Neuron (in vitro differentiated cells): ENCODE results near the gene SFT2D2.

Experiments
- H2AFZ ChIP-seq: one replicate; pipeline ENCODE4 v1.6.1; 2013; ENCODE audit warnings: low read depth, mild to moderate bottlenecking, inconsistent platforms, low read length, moderate library complexity
- H3K27me3 ChIP-seq: one replicate; pipeline ENCODE4 v1.6.1; 2013; ENCODE audit warnings: low read length; ENCODE audit not compliant: insufficient read depth
- H3K36me3 ChIP-seq: one replicate; pipeline ENCODE4 v1.6.1; 2013; ENCODE audit warnings: low read length; ENCODE audit not compliant: insufficient read depth
- H3K4me1 ChIP-seq: one replicate; pipeline ENCODE4 v1.6.1; 2013; ENCODE audit warnings: low read length; ENCODE audit not compliant: insufficient read depth
- H3K4me3 ChIP-seq: 2 replicates; pipeline ENCODE4 v1.5.1; 2013; ENCODE audit warnings: mild to moderate bottlenecking, low read length, moderate library complexity
- H3K9me3 ChIP-seq: one replicate; pipeline ENCODE4 v1.6.1; 2013; ENCODE audit warnings: low read length

The SFT2D2 gene

GRCh38 chr1:168260393-168260792, 34.6 kb downstream of the SFT2D2 start:
- Histone ChIP-seq H3K36me3 (no peaks in the 10 kb centered on the region), H3K4me3 (no peak overlapping the region), H3K27me3 (no peaks in the 10 kb centered on the region), H3K4me1 (no peaks in the 10 kb centered on the region), H2AFZ (no peak overlapping the region), H3K9me3 (no peaks in the 10 kb centered on the region)

- H3K4me3 ChIP-seq: no peak overlapping the region
- H2AFZ ChIP-seq: no peak overlapping the region
- H3K4me1 ChIP-seq: no peaks in the 10 kb centered on the region
- no peaks in the 10 kb centered on the region for H3K36me3 ChIP-seq
- no peaks in the 10 kb centered on the region for H3K27me3 ChIP-seq
- H3K9me3 ChIP-seq: no peaks in the 10 kb centered on the region
These were observed 35.6 kb downstream of the SFT2D2 start for GRCh38 chr1:168261390-168261789.

DNA sequence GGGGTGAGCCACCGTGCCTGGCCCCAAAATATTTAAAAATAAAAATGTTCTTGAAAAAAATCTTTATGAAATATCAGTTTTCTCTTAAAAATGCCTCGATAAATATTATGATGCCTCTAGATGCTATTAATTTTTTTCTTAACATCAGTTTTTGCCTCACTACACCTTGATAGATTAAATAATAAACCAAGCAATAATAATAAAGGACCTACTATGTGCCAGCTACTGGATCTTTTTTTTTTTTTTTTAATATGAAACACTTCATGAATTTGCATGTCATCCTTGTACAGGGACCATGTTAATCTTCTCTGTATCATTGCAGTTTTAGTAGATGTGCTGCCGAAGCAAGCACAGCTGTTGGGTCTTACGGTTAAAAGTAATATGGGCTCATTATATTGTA, 37.3 kb downstream of the SFT2D2 start:
- Histone ChIP-seq H3K9me3 (no peaks in the 10 kb centered on the region), H2AFZ (no peak overlapping the region), H3K36me3 (no peaks in the 10 kb centered on the region), H3K4me3 (no peak overlapping the region), H3K27me3 (no peaks in the 10 kb centered on the region), H3K4me1 (no peaks in the 10 kb centered on the region)

- Histone ChIP-seq H2AFZ (no peak overlapping the region), H3K36me3 (no peaks in the 10 kb centered on the region), H3K9me3 (no peaks in the 10 kb centered on the region)
These were observed 38.5 kb downstream of the SFT2D2 start for GRCh38 chr1:168264296-168264695.

DNA sequence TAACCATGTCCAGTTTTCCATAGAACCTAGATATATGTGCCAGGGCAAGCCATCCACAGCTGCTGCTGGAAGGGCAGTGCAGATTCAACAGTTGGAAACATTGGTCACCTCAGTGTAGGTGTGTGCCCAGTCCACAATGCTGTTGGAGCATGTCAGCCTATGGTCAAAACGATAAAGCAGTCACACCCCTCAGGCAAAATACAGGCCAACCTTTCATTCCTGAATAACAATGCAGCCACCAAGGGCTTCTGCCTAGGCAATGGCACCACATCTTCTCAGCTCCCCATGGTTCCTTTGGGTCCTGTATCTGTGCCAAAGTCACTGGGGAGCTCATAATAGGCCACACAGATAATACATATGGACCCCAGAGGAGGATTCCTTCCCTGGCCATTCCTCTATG, 39.8 kb downstream of the SFT2D2 start:
- no peaks in the 10 kb centered on the region for H3K27me3 ChIP-seq
- H3K4me3 ChIP-seq: no peak overlapping the region

More at GRCh38 chr1:168264296-168264695, 38.5 kb downstream of the SFT2D2 start:
- no peak overlapping the region for H3K4me3 ChIP-seq
- H3K4me1 ChIP-seq: no peaks in the 10 kb centered on the region
- no peaks in the 10 kb centered on the region for H3K27me3 ChIP-seq

GRCh38 chr1:168266644-168267186, 40.9 kb downstream of the SFT2D2 start:
- no peaks in the 10 kb centered on the region for H3K27me3 ChIP-seq
- H3K4me1 ChIP-seq: no peaks in the 10 kb centered on the region
- H3K4me3 ChIP-seq: no peak overlapping the region
- no peaks in the 10 kb centered on the region for H3K36me3 ChIP-seq
- H3K9me3 ChIP-seq: no peaks in the 10 kb centered on the region
- no peak overlapping the region for H2AFZ ChIP-seq

More for the DNA sequence above, 39.8 kb downstream of the SFT2D2 start:
- H3K4me1 ChIP-seq: no peaks in the 10 kb centered on the region
- no peaks in the 10 kb centered on the region for H3K36me3 ChIP-seq
- H3K9me3 ChIP-seq: no peaks in the 10 kb centered on the region
- no peak overlapping the region for H2AFZ ChIP-seq

DNA sequence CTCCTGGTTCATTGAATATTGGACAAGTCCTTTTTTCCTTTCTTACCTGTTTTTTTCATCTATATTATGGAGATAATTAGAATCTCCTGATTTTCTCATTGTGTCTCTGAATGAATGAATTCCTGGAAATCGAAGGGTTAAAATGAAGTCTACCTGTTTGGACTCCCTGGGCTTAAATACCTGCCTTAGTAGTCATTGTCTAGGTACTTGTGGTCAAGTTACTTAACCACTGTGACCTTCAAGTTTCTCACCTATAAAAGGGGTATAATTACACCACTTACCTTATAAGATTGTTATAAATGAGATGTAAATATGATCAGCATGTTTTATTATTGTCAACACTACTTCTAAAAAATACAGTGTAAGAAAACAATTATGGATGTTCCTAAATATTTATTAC, 45.8 kb downstream of the SFT2D2 start:
- Histone ChIP-seq H3K9me3 (no peaks in the 10 kb centered on the region), H3K4me3 (no peak overlapping the region), H2AFZ (no peak overlapping the region)

DNA sequence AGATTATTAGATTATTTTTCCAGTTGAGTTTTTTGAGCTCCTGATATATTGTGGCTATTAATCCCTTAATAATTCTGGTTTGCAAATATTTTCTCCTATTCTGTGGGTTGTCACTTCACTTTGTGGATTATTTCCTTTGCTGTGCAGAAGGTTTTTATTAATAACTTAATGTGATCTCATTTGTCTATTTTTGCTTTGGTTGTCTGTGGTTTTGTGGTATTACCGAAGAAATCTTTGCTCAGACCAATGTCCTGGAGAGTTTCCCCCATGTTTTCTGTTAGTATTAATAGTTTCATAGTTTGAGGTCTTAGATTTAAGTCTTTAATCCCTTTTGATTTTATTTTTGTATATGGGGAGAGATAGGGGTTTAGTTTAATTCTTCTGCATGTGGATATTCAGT, 47.8 kb downstream of the SFT2D2 start:
- H3K27me3 ChIP-seq: no peaks in the 10 kb centered on the region
- no peak overlapping the region for H2AFZ ChIP-seq
- H3K4me3 ChIP-seq: no peak overlapping the region
- H3K36me3 ChIP-seq: no peaks in the 10 kb centered on the region
- no peaks in the 10 kb centered on the region for H3K9me3 ChIP-seq
- no peaks in the 10 kb centered on the region for H3K4me1 ChIP-seq

More for the DNA sequence above, 45.8 kb downstream of the SFT2D2 start:
- no peaks in the 10 kb centered on the region for H3K36me3 ChIP-seq
- no peaks in the 10 kb centered on the region for H3K4me1 ChIP-seq
- no peaks in the 10 kb centered on the region for H3K27me3 ChIP-seq

DNA sequence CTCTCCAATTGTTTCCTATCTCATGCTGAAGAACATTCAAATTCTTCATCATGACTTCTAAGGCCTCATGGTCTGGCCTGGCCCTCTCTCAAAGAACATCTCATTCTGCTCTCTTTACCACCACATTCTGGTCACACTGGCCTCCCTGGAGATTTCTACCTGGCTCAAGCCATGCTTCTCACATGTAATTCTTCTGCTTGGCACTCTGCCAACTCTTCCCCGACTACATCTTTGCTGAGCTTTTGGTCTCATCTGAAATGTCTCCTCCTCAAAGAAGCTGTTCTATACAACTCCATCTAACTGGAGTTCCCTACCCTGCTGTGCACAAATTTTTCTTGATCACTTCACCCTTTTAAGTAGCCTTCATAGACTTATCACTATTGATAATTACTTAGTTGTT, 53.4 kb downstream of the SFT2D2 start:
- Histone ChIP-seq H2AFZ (no peak overlapping the region), H3K4me3 (no peak overlapping the region), H3K27me3 (no peaks in the 10 kb centered on the region), H3K36me3 (no peaks in the 10 kb centered on the region), H3K4me1 (no peaks in the 10 kb centered on the region), H3K9me3 (no peaks in the 10 kb centered on the region)

GRCh38 chr1:168280296-168280927, 54.6 kb downstream of the SFT2D2 start, which contains the start of gene TBX19:
Gene TBX19 (plus strand): TSS chr1:168280877. CDS start chr1:168281091, 214 bp downstream.
- no peaks in the 10 kb centered on the region for H3K36me3 ChIP-seq
- H3K4me1 ChIP-seq: no peaks in the 10 kb centered on the region
- no peaks in the 10 kb centered on the region for H3K9me3 ChIP-seq
- H3K4me3 ChIP-seq: no peak within 1 kb of the TSS
- no peaks in the 10 kb centered on the region for H3K27me3 ChIP-seq
- no peak within 1 kb of the TSS for H2AFZ ChIP-seq

DNA sequence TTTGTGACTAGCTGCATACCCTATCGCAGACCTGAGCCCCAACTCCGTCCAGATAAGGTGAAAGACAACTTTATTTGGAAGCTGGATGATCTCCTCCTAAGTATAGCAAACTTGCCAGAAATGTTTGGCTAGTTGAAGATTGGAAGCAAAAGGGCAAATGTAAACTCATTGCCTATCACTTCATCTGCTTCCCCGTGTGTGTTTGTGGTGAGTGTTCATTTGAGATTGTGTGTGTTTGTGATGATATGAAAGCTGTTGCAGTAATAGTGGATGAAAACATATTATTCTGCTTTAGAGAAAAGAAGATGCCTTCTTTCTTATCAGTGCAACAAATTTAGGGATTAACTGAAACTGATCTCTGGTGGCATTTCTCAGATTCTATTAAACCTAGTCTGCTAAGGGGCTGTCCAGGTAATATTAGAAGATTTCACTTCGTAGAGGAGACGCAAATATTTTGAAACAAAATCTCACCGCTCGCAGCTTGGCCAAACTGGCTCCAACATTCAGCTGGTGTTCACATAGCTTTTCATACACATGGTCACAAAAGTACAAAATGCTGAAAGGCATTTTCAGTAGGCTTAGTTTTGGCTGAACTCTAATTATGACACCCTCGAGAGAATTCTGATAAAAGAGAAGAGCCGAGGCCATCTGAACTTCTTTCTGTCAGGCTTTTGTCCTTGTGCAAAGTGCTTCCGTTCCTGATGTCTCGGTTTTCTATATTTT, 56.0 kb downstream of the SFT2D2 start:
- Histone ChIP-seq H3K4me3 (no peak overlapping the region), H3K27me3 (no peaks in the 10 kb centered on the region), H3K36me3 (no peaks in the 10 kb centered on the region), H2AFZ (no peak overlapping the region), H3K4me1 (no peaks in the 10 kb centered on the region), H3K9me3 (no peaks in the 10 kb centered on the region)

GRCh38 chr1:168285521-168285790, 59.7 kb downstream of the SFT2D2 start:
- Histone ChIP-seq H3K4me1 (no peaks in the 10 kb centered on the region), H2AFZ (no peak overlapping the region), H3K9me3 (no peaks in the 10 kb centered on the region), H3K36me3 (no peaks in the 10 kb centered on the region), H3K4me3 (no peak overlapping the region), H3K27me3 (no peaks in the 10 kb centered on the region)

DNA sequence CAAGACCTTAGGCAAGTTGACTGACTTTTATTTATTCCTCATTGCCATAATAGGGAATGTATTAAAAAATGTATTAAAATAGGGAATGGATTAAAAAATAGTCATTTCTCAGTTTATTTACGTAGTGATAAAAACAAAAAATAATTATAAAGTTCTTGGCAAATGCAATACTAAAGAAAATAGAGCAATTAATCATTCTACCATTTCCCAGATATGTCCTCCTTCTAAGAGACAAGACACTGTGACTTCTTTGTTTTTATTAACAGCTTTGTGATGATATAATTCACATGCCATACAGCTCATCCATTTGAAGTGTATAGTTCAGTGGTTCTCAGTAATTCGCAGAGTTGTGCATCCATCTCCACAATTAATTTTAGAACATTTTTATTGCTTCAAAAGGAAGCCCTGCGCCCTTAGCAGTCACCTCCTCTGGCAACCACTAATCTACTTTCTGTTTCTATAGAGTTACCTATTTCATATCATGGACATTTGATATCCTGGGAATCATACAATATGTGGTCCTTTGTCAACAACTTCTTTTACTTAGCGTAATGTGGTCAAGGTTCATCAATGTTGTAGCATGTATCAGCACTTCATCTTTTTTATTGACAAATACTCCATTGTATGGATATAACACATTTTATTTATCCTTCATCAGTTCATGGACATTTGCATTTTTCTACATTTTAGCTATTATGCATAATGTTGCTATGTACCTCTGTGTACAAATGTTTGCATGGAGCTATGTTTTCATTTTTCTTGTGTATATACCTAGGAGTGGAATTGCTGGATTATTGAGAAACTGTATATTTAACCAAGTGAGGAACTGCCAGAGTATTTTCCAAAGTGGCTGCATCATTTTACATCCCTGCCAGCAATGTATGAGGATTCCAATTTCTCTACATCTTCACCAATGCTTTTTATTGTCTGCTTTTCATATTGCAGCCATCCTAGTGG, 60.4 kb downstream of the SFT2D2 start:
- Histone ChIP-seq H3K4me1 (no peaks in the 10 kb centered on the region), H3K9me3 (no peaks in the 10 kb centered on the region), H3K36me3 (no peaks in the 10 kb centered on the region), H3K27me3 (no peaks in the 10 kb centered on the region), H2AFZ (no peak overlapping the region), H3K4me3 (no peak overlapping the region)
